Pulmonary artery endothelial cell (primary cell): ENCODE results near the gene CLIP1. TPM values are rescaled to one million over a fixed set of nuclear protein-coding genes. Genes with fewer than 3 reads are reported as not detected.
A peak's percentile ranks its signal among the peaks of the same experiment; 100 is the strongest.
"Not testable (repeated sequence)": the region's sequence is repeated elsewhere in the genome, so short reads cannot be mapped to it uniquely, and the experiment has no call there.

ENCODE experiments used
- DNase-seq: peaks from one replicate; pipeline ENCODE4 v3.0.0-alpha.2; 2011; ENCODE audit warnings: low read depth, low spot score
- total RNA-seq: library from RNA; depleted of rRNA; stranded (reverse); fragments of >200 nt; gene quantifications from 2 replicates; pipeline ENCODE4 v1.2.3, GENCODE V29; 2014

The CLIP1 gene
- total RNA-seq, result 47.4 and 59.2 TPM in 2 replicates

DNA sequence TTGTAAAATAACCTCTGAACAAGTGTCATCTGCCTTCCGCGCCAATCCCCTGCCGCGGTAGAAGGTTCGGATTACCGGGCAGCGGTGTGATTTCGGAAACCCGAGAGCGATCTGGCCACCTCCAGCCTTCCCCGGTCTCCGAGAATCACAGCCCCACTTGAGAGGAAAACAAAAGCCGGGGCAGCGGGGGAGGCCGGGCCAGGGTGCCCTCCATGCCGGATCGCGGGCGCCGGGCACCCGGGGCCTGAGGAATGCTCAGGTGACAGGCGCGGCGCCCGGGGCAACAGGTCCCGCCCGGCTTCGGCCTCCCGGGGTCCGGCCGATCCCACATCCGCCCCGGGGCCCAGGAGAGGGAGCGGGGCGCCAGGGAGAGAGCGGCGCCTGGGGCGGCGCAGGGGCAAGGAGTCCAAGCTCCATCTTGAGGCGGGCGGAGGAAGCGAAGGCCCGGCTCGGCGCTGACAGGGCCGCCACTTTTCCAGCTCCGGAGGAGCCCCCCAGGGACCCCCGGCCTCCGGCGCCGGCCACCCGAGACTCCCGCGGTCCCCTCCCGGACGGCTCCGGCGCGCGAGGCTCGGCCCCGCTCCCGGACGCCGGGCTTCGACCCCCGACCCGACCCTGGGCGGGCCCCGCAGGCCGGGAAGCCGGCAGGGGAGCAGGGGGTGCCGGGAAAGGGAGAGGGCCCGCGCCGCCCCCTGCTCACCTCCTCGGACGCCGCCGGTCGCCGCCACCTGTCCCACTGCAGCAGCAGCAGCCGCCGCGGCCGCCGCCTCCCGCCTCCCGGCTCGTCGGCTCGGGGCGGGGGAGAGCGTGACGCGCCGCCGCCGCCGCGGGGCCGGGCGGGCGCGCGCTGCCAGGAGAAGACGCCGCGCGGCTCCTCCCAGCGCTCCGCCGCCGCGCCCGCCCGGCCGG, at the start of gene CLIP1:
TSS of gene CLIP1 (minus strand) at position 849 of the 909 bp plus-strand sequence. CDS start 42,217 bp downstream, outside the sequence.
- no peak for DNase-seq

DNA sequence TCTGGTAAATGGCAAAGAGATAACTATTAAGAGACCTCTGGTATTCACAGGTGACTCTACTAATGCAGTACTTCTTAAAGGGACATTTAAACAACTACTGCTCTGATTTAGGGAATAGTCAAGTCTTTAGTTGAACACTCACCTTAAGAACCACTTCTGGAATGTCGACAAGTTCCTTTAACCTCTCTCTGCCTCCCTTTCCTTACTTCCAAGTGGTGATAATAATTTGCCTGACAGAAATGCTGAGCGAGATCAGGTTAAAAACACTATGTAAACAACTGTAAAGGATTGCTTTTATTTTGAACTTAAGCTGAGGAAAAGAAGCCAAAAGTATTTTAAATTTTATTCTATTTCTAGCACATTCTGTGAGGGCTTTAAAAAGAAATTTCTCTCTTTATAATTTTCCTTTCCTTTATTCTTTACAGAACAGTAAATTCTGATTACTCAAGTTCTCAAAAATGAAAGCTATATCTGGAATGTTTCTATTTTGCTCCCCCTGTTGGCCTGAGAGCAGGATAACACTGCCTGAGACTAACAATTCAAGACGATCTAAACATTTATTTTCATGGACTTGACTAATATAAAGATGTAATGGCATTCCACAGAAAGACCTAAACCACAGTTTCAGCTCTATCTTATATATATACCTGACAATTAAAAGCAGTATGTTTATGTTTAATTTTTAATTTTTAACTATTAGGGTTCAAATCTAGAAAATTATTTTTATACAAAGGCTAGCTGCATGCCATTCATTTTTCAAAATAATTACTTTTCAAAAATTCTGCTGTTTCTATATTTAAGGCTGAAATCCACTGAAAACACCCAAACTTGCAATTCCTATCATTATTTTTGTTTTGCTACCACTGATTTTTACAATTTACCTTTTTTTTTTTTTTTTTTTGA, 49.1 kb upstream of the CLIP1 start:
- DNase-seq, result peak; percentile 39

DNA sequence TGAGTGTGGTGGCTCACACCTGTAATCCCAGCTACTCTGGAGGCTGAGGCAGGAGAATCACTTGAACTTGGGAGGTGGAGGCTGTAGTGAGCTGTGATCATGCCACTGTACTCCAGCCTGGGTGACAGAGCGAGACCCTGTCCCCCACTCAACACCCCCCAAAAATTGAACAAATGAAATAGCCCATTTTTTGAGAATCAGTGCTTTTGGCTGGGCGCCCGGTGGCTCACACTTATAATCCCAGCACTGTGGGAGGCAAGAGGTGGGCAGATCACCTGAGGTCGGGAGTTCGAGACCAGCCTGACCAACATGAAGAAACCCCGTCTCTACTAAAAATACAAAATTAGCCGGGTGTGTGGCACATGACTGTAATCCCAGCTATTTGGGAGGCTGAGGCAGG, 48.1 kb upstream of the CLIP1 start:
- not testable (repeated sequence) for DNase-seq

DNA sequence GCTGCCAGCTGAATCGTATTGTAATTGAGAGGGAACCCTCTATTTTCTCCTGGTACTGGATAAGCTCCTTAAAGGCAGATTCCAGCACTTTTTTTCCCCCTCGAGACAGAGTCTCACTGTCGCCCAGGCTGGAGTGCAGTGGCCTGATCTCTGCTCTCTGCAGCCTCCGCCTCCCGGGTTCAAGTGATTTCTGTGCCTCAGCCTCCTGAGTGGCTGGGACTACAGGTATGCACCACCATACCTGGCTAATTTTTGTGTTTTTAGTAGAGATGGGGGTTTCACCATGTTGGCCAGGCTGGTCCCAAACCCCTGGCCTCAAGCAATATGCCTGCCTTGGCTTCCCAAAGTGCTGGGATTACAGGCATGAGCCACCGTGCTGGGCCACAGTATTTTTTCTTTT, 47.4 kb upstream of the CLIP1 start:
- DNase-seq, result not testable (repeated sequence)

DNA sequence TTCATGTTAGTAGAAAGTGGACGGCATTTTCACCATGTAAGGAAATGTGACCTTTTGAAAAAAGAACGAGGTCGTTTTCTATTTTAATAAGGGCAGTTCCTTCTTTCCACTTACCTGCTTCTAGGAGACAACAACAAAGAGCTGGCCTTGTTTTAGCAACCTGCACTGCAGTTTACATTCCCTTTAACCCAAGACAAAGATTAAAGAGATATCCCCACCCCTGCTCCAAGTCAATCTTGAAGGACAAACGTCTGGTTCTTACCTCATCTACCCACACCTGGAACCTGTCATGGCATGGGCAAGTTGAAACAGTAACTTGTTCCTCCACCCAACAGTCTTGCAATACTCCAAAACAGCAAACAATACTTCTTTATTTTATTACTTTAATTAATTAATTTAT, 45.5 kb upstream of the CLIP1 start:
- DNase-seq, result no peak

DNA sequence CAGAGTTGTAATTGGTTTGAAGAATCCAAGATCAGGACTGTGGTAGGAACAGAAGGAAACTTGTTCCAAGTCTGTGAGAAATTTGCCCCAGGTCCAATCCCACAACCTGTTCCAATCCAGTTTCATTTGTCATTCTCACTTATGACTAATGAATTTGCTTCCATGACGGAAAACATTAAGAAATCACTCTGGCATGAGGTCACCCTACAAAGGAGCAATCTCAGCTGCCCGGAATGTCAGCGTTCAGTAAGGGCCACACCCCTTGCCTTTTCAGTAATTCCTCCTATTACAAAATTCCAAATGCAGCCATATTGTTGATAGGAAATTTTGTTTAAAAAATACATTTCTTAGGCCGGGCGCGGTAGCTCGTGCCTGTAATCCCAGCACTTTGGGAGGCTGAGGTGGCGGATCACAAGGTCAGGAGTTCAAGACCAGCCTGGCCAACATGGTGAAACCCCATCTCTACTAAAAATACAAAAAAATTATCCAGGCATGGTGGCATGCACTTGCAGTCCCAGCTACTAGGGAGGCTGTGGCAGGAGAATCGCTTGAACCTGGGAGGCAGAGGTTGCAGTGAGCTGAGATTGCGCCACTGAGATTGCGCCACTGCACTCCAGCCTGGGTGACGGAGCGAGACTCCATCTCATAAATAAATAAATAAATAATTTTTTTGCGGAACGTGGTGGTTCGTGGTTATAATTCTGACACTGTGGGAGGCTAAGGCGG, 42.0 kb upstream of the CLIP1 start:
- peak; percentile 78 for DNase-seq

DNA sequence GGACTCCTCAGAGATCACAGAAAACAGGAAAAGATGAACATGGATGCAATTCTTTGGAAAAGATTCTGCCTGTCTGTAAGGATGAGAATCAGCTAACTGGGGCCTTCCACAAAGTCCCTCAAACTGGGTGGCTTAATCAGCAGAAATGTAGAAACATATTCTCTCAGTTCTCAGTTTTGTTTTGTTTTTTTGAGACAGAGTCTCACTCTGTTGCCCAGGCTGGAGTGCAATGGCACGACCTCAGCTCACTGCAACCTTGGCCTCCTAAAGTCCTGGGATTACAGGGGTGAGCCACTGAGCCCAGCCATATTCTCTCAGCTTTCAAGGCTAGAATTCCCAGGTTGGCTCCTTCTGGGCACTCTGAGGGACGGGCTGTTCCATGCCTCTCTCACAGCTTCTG, 38.2 kb upstream of the CLIP1 start:
- no peak for DNase-seq

DNA sequence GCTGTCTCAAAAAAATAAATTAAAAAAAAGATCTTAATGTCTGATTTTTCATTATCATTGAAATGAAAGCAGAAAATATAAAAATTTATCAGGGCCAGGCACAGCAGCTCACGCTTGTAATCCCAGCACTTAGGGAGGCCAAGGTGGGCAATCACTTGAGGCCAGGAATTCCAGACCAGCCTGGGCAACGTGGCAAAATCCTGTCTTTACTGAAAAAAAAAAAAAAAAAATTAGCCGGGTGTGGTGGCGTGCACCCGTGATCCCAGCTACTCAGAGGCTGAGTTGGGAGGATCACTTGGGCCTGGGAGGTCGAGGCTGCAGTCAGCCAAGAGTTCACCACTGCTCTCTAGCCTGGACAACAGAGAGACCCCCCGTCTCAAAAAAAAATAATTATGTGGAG, 37.6 kb upstream of the CLIP1 start:
- no peak for DNase-seq

DNA sequence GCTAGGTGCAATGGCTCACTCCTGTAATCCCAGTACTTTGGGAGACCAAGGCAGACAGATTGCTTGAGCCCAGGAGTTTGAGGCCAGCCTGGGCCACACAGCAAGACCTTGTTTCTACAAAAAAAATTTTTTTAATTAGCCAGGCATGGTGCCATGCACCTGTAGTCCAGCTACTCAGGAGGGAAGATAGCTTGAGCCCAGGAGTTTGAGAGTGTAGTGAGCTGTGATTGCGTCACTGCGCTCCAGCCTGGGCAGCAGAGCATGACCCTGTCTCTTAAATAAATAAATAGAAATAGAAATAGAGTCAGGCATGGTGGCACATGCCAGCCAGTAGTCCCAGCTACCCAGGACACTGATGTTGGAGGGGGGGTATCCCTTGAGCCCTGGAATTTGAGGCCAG, 36.7 kb upstream of the CLIP1 start:
- DNase-seq, result no peak

DNA sequence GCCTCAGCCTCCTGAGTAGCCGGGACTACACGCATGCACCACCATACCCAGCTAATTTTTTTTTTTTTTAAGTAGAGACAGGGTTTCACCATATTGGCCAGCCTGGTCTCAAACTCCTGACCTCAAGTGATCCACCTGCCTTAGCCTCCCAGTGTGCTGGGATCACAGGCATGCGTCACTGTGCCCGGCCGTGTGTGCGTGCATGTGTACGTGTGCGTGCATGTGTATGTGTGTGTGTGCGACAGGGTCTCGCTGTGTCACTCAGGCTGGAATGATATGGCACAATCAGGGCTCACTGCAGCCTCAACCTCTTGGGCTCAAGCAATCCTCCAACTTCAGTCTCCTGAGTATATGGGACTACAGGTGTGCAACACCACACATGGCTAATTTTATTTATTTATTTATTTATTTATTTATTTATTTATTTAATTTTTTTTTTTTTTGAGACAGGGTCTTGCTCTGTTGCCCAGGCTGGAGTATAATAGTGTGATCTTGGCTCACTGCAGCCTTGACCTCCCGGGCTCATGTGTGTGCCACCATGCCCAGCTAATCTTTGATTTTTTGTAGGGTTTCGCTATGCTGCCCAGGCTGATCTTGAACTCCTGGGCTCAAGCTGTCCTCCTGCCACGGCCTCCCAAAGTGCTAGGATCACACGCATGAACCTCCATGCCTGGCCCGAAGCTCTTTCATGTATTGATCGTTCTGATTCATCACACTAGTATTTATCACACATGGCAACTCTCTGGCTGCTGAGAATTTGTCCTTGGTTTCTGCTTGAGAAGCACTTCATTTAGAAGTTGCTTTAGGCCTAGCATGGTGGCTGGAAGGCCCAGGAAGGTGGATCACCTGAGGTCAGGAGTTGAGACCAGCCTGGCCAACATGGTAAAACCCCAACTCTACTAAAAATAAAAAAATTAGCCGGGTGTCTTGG, 35.9 kb upstream of the CLIP1 start:
- DNase-seq, result no peak

DNA sequence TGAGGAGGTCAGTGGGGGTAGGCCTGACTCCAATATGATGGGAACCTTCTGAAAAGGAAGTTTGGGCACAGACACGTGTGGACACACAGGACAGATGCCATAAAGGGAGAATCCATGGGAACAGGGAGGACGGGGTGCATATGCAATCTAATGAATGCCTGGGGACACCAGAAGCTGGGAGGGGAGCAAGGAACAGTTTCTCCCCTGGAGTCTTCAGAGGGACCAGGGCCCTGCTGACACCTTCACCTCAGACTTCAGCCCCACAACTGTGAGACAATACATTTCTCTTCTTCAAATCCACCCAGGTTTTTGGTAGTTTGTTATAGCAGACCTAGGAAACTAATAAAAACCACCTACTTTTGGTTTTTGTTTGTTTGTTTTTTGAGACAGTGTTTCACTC, 35.2 kb upstream of the CLIP1 start:
- DNase-seq, result no peak

DNA sequence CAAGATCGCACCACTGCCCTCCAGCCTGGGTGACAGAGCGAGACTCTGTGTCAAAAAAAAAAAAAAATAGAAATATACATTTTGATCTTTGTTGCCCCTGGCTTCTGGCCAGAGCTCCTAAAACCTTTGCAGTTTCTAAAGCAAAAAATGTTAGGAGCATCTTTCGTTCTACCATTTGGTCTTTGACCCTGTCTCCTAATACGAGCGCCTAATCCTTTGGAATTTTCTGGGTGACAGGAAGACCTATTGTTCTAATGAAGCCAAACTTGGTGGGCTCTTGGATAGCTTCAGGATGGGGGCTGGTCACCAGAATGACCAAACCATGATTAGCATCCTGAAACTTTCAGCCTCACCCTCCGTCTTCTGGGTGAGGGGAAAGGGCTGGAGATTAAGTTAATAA, 32.3 kb upstream of the CLIP1 start:
- no peak for DNase-seq

DNA sequence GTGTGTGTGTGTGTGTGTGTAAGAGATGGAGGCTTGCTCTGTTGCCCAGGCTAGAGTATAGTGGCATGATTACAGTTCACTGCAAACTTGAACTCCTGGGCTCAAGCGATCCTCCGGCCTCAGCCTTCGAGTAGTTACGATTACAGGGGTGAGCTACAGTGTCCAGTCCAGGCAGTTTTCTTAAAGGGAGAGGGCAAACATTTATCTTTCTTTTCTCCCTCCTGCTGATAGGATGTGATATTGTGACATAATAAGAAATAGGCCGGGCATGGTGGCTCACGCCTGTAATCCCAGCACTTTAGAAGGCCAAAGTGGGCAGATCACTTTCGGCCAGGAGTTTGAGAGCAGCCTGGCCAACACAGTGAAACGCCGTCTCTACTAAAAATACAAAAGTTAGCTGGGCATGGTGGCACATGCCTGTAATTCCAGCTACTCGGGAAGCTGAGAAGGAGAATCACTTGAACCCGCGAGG, 31.8 kb upstream of the CLIP1 start:
- no peak for DNase-seq

DNA sequence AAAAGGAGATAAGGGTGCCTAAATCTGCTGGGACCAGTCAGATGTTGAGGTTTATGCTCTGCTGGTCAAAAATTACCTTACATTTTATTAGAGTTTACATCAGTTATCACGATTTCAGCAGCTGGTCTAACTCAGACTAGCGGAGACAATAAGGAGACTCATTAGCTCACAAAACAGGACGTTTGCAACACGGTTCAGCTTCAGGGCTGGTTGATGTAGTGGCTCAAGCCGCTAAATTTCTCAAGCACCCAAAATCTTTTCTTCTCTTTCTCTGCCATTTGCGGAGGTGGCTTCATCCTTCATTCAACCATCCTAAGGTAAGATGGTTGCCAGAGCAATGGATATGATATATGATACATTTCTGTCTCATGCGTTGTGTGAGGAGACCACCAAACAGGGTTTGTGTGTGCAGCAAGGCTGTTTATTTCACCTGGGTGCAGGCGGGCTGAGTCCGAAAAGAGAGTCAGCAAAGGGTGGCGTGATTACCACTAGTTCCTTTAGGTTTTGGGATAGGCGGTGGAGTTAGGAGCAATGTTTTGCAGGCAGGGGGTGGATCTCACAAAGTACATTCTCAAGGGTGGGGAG, 30.3 kb upstream of the CLIP1 start:
- DNase-seq, result no peak

DNA sequence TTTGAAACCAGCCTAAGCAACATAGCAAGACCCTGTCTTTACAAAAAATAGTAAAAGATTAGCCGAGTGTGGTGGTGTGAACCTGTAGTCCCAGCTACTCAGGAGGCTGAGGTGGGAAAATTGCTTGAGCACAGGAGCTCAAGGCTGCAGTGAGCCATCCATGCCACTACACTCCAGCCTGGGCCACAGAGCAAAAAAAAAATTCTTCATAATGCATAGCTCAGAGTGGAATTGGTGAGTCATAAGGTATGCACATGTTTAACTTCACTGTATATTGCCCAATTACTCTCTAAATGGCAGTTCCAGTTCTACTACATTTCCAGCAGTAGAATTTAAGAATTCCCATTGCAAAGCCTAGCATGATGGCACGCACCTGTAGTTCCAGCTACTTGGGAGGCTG, 26.8 kb upstream of the CLIP1 start:
- DNase-seq, result no peak

DNA sequence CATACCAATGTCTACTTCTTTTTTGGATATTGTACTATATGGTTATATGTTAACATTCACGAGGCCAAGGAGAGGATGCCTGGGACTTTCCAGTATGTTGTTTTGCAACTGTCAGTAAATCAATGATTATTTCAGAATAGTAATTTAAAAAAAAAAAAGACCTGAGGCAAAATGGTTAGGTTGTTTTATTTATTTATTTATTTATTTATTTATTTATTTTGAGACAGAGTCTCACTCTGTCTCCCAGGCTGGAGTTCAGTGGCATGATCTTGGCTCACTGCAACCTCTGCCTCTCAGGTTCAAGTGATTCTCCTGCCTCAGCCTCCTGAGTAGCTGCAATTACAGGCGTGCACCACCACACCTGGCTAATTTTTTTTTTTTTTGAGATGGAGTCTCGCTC, 25.4 kb upstream of the CLIP1 start:
- not testable (repeated sequence) for DNase-seq

DNA sequence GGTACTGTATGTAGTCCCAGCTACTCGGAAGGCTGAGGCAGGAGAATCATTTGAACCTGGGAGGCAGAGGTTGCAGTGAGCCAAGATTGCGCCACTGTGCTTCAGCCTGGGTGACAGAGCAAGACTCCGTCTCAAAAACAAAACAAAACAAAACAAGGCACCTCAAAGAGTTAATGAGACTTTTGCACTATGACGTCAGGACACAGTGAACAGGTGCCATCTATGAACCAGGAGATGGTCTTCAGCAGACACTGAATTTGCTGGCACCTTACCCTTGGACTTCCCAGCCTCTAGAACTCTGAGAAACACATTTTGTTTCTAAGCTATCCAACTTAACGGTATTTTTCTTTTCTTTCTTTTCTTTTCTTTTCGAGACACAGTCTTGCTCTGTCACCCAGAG, 23.9 kb upstream of the CLIP1 start:
- not testable (repeated sequence) for DNase-seq

DNA sequence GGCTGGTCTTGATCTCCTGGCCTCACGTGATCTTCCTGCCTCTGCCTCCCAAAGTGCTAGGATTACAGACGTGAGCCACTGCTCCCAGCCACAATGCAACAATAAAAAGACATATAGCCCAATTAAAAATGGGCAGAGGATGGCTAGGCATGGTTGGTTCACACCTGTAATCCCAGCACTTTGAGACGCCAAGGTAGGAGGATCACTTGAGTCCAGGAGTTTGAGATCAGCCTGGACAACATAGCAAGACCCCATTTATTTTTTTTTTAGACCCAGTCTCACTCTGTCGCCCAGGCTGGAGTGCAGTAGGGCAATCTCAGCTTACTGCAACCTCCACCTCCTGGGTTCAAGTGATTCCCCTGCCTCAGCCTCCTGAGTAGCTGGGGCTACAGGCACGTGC, 21.6 kb upstream of the CLIP1 start:
- DNase-seq, result not testable (repeated sequence)

DNA sequence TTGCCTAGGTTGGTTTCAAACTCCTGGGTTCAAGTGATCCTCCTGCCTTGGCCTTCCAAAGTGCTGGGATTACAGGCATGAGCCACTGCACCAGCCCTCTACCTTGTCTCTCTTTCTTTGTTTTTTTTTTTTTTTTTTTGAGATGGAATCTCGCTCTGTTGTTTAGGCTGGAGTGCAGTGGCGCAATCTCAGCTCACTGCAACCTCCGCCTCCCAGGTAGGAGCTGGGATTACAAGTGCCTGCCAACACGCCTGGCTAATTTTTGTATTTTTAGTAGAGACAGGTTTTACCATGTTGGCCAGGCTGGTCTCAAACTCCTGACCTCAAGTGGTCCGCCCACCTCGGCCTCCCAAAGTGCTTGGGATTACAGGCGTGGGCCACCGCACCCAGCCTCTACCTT, 16.4 kb upstream of the CLIP1 start:
- not testable (repeated sequence) for DNase-seq

DNA sequence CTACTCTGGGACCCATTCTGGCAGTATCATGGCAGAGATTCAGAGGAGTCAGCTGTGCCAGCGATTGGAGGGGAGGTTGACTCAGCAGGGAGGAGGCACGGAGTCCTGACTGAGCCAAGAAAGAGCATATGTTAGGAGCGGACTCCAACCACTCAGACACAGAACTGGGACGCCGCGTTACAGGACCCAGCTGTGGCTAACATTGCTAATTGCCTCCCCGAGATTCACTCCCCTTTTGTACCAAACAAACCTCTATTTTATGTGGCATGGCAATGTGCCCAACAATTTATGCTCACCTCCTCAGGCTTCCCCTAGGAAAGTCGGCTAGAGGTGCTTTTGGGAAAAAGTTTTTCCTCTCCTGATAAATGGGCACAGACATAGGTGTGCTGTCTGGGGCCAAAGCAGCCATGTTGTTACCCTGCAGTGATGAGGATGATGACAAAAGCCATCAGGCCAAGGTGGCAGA, 15.2 kb upstream of the CLIP1 start:
- no peak for DNase-seq
